Adrenal gland (tissue), 5 donors: Measurements from ENCODE around the gene PANK1.

Experiments
- POLR2A ChIP-seq, 2 donors: fragments of 450-650 bp; IDR thresholded peaks; one replicate each; pipeline ENCODE4 v1.6.1; 2017; ENCODE audit warnings: antibody characterized with exemption in 2 of 2, mild to moderate bottlenecking in 2 of 2, moderate library complexity in 1 of 2
- TF ChIP-seq, protein P1 (sequence below), 6 experiments: fragments of 450-650 bp in 4 of 6; fragments of 200-600 bp in 2 of 6; sonication (generic) in 1 of 6; IDR thresholded peaks; 1 replicate in 5 of 6; 2 replicates in 1 of 6; pipeline versions ENCODE4 v1.5.1 to v1.8.0; 2016 to 2021; ENCODE audit warnings: antibody characterized with exemption in 6 of 6, mild to moderate bottlenecking in 2 of 6, moderate library complexity in 1 of 6
- donor health status: DM: no; HTN: no; CAD: no.

DNA sequence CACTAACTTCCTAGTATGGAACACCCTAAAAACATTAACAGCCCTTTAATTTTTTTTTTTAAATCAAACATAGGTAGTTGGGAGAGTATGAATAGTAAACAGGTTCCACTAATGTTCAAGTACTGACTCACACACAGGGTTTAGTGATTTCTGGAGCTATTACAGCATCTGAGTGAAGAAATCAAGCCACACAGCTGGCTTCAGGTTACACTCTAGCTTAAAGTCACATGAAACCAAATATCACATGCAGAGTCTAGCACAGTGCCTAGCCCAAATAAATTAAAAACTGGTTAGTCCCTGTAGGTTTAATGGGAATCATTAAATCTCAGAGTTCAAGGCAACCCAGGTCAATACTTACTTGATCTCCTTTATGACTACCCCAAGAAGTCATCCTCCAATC is 11.6 kb downstream of the PANK1 start:
- TF ChIP-seq, protein P1, sequence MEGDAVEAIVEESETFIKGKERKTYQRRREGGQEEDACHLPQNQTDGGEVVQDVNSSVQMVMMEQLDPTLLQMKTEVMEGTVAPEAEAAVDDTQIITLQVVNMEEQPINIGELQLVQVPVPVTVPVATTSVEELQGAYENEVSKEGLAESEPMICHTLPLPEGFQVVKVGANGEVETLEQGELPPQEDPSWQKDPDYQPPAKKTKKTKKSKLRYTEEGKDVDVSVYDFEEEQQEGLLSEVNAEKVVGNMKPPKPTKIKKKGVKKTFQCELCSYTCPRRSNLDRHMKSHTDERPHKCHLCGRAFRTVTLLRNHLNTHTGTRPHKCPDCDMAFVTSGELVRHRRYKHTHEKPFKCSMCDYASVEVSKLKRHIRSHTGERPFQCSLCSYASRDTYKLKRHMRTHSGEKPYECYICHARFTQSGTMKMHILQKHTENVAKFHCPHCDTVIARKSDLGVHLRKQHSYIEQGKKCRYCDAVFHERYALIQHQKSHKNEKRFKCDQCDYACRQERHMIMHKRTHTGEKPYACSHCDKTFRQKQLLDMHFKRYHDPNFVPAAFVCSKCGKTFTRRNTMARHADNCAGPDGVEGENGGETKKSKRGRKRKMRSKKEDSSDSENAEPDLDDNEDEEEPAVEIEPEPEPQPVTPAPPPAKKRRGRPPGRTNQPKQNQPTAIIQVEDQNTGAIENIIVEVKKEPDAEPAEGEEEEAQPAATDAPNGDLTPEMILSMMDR (IDR thresholded peaks at IDR 0.05), result no peak
- TF ChIP-seq POLR2A (IDR thresholded peaks at IDR 0.05), result no peak
